ENCODE results near the gene PGBD5. TPM values are rescaled to one million over a fixed set of nuclear protein-coding genes. Genes with fewer than 3 reads are reported as not detected.

PGBD5 gene
- polyA plus RNA-seq, 1 of the 3 experiments (the other 2 are of a cell fraction), result 0.15 TPM

GRCh38 chr1:230394134-230394533, 32.0 kb downstream of the PGBD5 start:
- Histone ChIP-seq H3K27ac (ENCODE audit: low read depth in 2 of 2, low read length in 1 of 2) (no peak overlapping the region), H3K4me1 (ENCODE audit: control insufficient read depth in 1 of 2, insufficient read depth in 2 of 2, low read depth in 1 of 2, low read length in 1 of 2) (no peaks in the 10 kb centered on the region; a peak in 1 of 4 replicates), H3K27me3 (ENCODE audit: insufficient read depth) (no peaks in the 10 kb centered on the region), H2AFZ (ENCODE audit: low read depth) (no peak overlapping the region), H3K9me3 (no peaks in the 10 kb centered on the region), H3K9ac (no peak overlapping the region), H3K9me2 (no peaks in the 10 kb centered on the region), H4K20me1 (ENCODE audit: insufficient read depth) (no peaks in the 10 kb centered on the region), H3K79me2 (ENCODE audit: insufficient read depth) (no peaks in the 10 kb centered on the region), H3K36me3 (replicated peaks in 1 of 2; ENCODE audit: control insufficient read depth in 1 of 2, insufficient read depth in 2 of 2, low read length in 1 of 2) (no peaks in the 10 kb centered on the region), H3K4me3 (ENCODE audit: low read depth in 2 of 2, low read length in 1 of 2) (no peak overlapping the region), H3K4me2 (no peak overlapping the region), H3F3A (replicated peaks; ENCODE audit: insufficient read depth) (no peaks in the 10 kb centered on the region)
- no peak for DNase-seq
- POLR2A ChIA-PET, result no interaction called here
- 55% methylated on average over 7 of the region's 7 CpGs for WGBS (ENCODE audit: low lambda C conversion rate)
- no peak for TF ChIP-seq EP300 (IDR thresholded peaks at IDR 0.05; ENCODE audit: borderline replicate concordance in 1 of 2, low read depth in 1 of 2, low read length in 1 of 2)
- TF ChIP-seq NFIC (IDR thresholded peaks at IDR 0.05; ENCODE audit: borderline replicate concordance), result no peak
- TF ChIP-seq, protein P1, sequence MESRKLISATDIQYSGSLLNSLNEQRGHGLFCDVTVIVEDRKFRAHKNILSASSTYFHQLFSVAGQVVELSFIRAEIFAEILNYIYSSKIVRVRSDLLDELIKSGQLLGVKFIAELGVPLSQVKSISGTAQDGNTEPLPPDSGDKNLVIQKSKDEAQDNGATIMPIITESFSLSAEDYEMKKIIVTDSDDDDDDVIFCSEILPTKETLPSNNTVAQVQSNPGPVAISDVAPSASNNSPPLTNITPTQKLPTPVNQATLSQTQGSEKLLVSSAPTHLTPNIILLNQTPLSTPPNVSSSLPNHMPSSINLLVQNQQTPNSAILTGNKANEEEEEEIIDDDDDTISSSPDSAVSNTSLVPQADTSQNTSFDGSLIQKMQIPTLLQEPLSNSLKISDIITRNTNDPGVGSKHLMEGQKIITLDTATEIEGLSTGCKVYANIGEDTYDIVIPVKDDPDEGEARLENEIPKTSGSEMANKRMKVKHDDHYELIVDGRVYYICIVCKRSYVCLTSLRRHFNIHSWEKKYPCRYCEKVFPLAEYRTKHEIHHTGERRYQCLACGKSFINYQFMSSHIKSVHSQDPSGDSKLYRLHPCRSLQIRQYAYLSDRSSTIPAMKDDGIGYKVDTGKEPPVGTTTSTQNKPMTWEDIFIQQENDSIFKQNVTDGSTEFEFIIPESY (IDR thresholded peaks at IDR 0.05; ENCODE audit: borderline replicate concordance, low read depth), result no peak
- TF ChIP-seq ELF1 (IDR thresholded peaks at IDR 0.05), result no peak
- TF ChIP-seq SMC3 (IDR thresholded peaks at IDR 0.05; ENCODE audit: low read depth, low read length), result no peak
- TF ChIP-seq, protein P2, sequence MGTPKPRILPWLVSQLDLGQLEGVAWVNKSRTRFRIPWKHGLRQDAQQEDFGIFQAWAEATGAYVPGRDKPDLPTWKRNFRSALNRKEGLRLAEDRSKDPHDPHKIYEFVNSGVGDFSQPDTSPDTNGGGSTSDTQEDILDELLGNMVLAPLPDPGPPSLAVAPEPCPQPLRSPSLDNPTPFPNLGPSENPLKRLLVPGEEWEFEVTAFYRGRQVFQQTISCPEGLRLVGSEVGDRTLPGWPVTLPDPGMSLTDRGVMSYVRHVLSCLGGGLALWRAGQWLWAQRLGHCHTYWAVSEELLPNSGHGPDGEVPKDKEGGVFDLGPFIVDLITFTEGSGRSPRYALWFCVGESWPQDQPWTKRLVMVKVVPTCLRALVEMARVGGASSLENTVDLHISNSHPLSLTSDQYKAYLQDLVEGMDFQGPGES (IDR thresholded peaks at IDR 0.05; ENCODE audit: low read depth, low read length), result no peak
- TF ChIP-seq GATA2 (CRISPR knock-in tag; IDR thresholded peaks at IDR 0.05), result no peak
- no peak for TF ChIP-seq GABPA (IDR thresholded peaks at IDR 0.05; ENCODE audit: low read depth)
- TF ChIP-seq CHD2 (IDR thresholded peaks at IDR 0.05; ENCODE audit: low read length, partially characterized antibody), result no peak
- TF ChIP-seq, protein P3, sequence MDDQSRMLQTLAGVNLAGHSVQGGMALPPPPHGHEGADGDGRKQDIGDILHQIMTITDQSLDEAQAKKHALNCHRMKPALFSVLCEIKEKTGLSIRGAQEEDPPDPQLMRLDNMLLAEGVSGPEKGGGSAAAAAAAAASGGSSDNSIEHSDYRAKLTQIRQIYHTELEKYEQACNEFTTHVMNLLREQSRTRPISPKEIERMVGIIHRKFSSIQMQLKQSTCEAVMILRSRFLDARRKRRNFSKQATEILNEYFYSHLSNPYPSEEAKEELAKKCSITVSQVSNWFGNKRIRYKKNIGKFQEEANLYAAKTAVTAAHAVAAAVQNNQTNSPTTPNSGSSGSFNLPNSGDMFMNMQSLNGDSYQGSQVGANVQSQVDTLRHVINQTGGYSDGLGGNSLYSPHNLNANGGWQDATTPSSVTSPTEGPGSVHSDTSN (IDR thresholded peaks at IDR 0.05), result no peak
- no peak for TF ChIP-seq JUND (IDR thresholded peaks at IDR 0.05)
- no peak for TF ChIP-seq FOSL2 (IDR thresholded peaks at IDR 0.05; ENCODE audit: borderline replicate concordance, low read depth)
- TF ChIP-seq SIN3A (IDR thresholded peaks at IDR 0.05; ENCODE audit: borderline replicate concordance, low read depth, low read length), result no peak
- no peak for TF ChIP-seq MEF2A (IDR thresholded peaks at IDR 0.05; ENCODE audit: borderline replicate concordance, low read depth)
- CTCF ChIA-PET, result interaction anchor here (0.6 kb wide), 1 partner anchor 986 kb away, joined by 3 read pairs; no protein-coding TSS in a partner anchor

- WGBS (ENCODE audit: low lambda C conversion rate), result 83% methylated on average over 18 of the region's 18 CpGs
- POLR2A ChIA-PET, result no interaction called here
- TF ChIP-seq, protein P2 (IDR thresholded peaks at IDR 0.05; ENCODE audit: low read depth, low read length), result no peak
- TF ChIP-seq CHD2 (IDR thresholded peaks at IDR 0.05; ENCODE audit: low read length, partially characterized antibody), result no peak
- TF ChIP-seq FOSL2 (IDR thresholded peaks at IDR 0.05; ENCODE audit: borderline replicate concordance, low read depth), result no peak
- no peak for TF ChIP-seq TCF12 (IDR thresholded peaks at IDR 0.05)
- TF ChIP-seq, protein P4, sequence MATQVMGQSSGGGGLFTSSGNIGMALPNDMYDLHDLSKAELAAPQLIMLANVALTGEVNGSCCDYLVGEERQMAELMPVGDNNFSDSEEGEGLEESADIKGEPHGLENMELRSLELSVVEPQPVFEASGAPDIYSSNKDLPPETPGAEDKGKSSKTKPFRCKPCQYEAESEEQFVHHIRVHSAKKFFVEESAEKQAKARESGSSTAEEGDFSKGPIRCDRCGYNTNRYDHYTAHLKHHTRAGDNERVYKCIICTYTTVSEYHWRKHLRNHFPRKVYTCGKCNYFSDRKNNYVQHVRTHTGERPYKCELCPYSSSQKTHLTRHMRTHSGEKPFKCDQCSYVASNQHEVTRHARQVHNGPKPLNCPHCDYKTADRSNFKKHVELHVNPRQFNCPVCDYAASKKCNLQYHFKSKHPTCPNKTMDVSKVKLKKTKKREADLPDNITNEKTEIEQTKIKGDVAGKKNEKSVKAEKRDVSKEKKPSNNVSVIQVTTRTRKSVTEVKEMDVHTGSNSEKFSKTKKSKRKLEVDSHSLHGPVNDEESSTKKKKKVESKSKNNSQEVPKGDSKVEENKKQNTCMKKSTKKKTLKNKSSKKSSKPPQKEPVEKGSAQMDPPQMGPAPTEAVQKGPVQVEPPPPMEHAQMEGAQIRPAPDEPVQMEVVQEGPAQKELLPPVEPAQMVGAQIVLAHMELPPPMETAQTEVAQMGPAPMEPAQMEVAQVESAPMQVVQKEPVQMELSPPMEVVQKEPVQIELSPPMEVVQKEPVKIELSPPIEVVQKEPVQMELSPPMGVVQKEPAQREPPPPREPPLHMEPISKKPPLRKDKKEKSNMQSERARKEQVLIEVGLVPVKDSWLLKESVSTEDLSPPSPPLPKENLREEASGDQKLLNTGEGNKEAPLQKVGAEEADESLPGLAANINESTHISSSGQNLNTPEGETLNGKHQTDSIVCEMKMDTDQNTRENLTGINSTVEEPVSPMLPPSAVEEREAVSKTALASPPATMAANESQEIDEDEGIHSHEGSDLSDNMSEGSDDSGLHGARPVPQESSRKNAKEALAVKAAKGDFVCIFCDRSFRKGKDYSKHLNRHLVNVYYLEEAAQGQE (IDR thresholded peaks at IDR 0.05; ENCODE audit: low read depth, low read length), result no peak
- TF ChIP-seq GABPA (IDR thresholded peaks at IDR 0.05; ENCODE audit: low read depth), result no peak
- TF ChIP-seq SMC3 (IDR thresholded peaks at IDR 0.05; ENCODE audit: low read depth, low read length), result no peak
- no peak for TF ChIP-seq RCOR1 (IDR thresholded peaks at IDR 0.05; ENCODE audit: low read length)
- no peak for TF ChIP-seq RXRA (IDR thresholded peaks at IDR 0.05; ENCODE audit: borderline replicate concordance, low read depth)
- no peak for TF ChIP-seq NRF1 (IDR thresholded peaks at IDR 0.05; ENCODE audit: low read depth, low read length)
- TF ChIP-seq MXI1 (IDR thresholded peaks at IDR 0.05; ENCODE audit: low read depth, low read length), result no peak
Measured at GRCh38 chr1:230393722-230394121, 32.4 kb downstream of the PGBD5 start.

More at GRCh38 chr1:230393722-230394121, 32.4 kb downstream of the PGBD5 start:
- H3K27ac ChIP-seq (ENCODE audit: low read depth in 2 of 2, low read length in 1 of 2), result no peak overlapping the region
- H3K27me3 ChIP-seq (ENCODE audit: insufficient read depth), result no peaks in the 10 kb centered on the region
- no peak overlapping the region for H3K9ac ChIP-seq
- no peaks in the 10 kb centered on the region for H3K79me2 ChIP-seq (ENCODE audit: insufficient read depth)
- H3F3A ChIP-seq (replicated peaks; ENCODE audit: insufficient read depth), result no peaks in the 10 kb centered on the region
- no peaks in the 10 kb centered on the region for H3K9me2 ChIP-seq
- H3K4me2 ChIP-seq, result no peak overlapping the region
- no peaks in the 10 kb centered on the region for H4K20me1 ChIP-seq (ENCODE audit: insufficient read depth)
- no peak overlapping the region for H2AFZ ChIP-seq (ENCODE audit: low read depth)
- no peaks in the 10 kb centered on the region; a peak in 1 of 4 replicates for H3K4me1 ChIP-seq (ENCODE audit: control insufficient read depth in 1 of 2, insufficient read depth in 2 of 2, low read depth in 1 of 2, low read length in 1 of 2)
- H3K9me3 ChIP-seq, result no peaks in the 10 kb centered on the region
- no peak overlapping the region for H3K4me3 ChIP-seq (ENCODE audit: low read depth in 2 of 2, low read length in 1 of 2)
- H3K36me3 ChIP-seq (replicated peaks in 1 of 2; ENCODE audit: control insufficient read depth in 1 of 2, insufficient read depth in 2 of 2, low read length in 1 of 2), result no peaks in the 10 kb centered on the region
- DNase-seq, result peak; percentile 36
- CTCF ChIA-PET, result interaction anchor here (0.6 kb wide), 1 partner anchor 985 kb away, joined by 3 read pairs; no protein-coding TSS in a partner anchor

Data from SK-N-SH (cell line).